HFFc6 (cell line): ENCODE measurements around the gene BUB3. TPM values are rescaled to one million over a fixed set of nuclear protein-coding genes. Genes with fewer than 3 reads are reported as not detected.

ENCODE experiments used
- DNase-seq: peaks from one replicate; pipeline ENCODE4 v3.0.0-alpha.2; 2018
- H3K27ac Mint-ChIP-seq: 2 replicates; pipeline ENCODE4 v1.8.0; 2020; ENCODE audit warnings: mild to moderate bottlenecking, mixed read lengths
- H3K27me3 Mint-ChIP-seq: 2 replicates; pipeline ENCODE4 v1.8.0; 2021; ENCODE audit warnings: mild to moderate bottlenecking, moderate library complexity, mixed read lengths; ENCODE audit not compliant: insufficient read depth
- H3K36me3 Mint-ChIP-seq: 2 replicates; pipeline ENCODE4 v1.8.0; 2021; ENCODE audit warnings: low read depth, mixed read lengths
- H3K4me1 Mint-ChIP-seq: 2 replicates; pipeline ENCODE4 v1.8.0; 2020; ENCODE audit warnings: low read depth, mixed read lengths
- H3K4me3 Mint-ChIP-seq: 2 replicates; pipeline ENCODE4 v1.8.0; 2020; ENCODE audit warnings: mild to moderate bottlenecking, moderate library complexity, mixed read lengths
- H3K9me3 Mint-ChIP-seq: 2 replicates; pipeline ENCODE4 v1.8.0; 2020; ENCODE audit warnings: mild to moderate bottlenecking, mixed read lengths
- total RNA-seq, 6 experiments: library from RNA; stranded (reverse); fragmentation: NEBNext Ultra II Directional; extraction: Animal tissue kit (Norgen Biotek cat#: 25700); gene quantifications; 2 replicates in 1 of 6; 3 replicates in 5 of 6; pipeline ENCODE4 v1.2.3, GENCODE V29; 2021
- TF ChIP-seq, protein P1 (sequence below): fragments of 200-600 bp; sonication (generic); IDR thresholded peaks from 2 replicates; pipeline ENCODE4 v1.5.0; 2021; ENCODE audit warnings: antibody characterized with exemption, mild to moderate bottlenecking

The BUB3 gene
- total RNA-seq, 6 experiments from 2014 or later = 154 to 214 (median 202) TPM

DNA sequence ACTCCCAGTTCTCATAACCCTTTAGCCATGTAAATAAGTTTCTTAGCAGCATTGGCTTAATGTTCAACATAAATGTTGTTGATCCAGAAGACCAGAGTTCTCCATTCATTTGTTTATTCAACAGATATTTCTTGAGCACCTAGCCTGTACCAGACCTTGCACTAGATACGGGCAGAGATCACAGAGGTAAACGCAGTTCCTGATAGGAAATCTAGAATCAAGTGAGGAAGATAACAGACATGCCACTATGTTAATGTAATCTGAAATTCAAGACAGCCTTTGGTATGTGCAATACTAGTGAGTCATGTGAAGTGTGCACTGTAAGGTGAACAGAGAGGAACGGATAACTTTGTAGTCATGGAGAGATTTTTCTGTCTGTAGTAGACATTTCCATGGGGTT, 3.0 kb downstream of the BUB3 start:
- TF ChIP-seq, protein P1, sequence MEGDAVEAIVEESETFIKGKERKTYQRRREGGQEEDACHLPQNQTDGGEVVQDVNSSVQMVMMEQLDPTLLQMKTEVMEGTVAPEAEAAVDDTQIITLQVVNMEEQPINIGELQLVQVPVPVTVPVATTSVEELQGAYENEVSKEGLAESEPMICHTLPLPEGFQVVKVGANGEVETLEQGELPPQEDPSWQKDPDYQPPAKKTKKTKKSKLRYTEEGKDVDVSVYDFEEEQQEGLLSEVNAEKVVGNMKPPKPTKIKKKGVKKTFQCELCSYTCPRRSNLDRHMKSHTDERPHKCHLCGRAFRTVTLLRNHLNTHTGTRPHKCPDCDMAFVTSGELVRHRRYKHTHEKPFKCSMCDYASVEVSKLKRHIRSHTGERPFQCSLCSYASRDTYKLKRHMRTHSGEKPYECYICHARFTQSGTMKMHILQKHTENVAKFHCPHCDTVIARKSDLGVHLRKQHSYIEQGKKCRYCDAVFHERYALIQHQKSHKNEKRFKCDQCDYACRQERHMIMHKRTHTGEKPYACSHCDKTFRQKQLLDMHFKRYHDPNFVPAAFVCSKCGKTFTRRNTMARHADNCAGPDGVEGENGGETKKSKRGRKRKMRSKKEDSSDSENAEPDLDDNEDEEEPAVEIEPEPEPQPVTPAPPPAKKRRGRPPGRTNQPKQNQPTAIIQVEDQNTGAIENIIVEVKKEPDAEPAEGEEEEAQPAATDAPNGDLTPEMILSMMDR = no peak
- H3K36me3 Mint-ChIP-seq = peaks cover 59% of the 10 kb centered on the region
- peak; percentile 53 for DNase-seq
- peaks cover 5% of the 10 kb centered on the region for H3K27me3 Mint-ChIP-seq
- peaks cover 70% of the 10 kb centered on the region for H3K4me1 Mint-ChIP-seq
- H3K27ac Mint-ChIP-seq = peak overlapping the region; percentile 57
- peak overlapping the region; percentile 81 for H3K4me3 Mint-ChIP-seq
- no peaks in the 10 kb centered on the region for H3K9me3 Mint-ChIP-seq

DNA sequence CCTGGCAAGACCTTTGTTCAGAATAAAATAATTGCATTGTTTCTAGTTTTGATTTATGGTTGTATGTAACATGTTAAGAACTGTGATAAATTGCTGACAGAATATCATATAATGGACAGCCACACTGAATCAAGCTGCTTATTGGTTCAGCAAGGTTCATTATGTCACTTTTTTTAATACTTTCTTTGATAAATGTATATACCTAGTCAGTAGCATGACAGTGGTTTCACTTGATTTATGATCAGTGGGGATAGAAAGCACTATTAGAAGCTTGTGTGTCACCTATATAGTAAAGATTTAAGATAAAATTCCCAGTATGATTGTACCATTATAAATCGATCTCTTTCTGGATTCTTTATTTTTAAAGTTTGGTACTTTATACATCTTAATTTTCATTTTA, 4.5 kb downstream of the BUB3 start:
- peak overlapping the region; percentile 6; the same call in 1 of the 2 replicates for H3K27ac Mint-ChIP-seq
- no peaks in the 10 kb centered on the region for H3K9me3 Mint-ChIP-seq
- peaks cover 63% of the 10 kb centered on the region for H3K4me1 Mint-ChIP-seq
- peaks cover 3% of the 10 kb centered on the region; the same call in 1 of the 2 replicates for H3K27me3 Mint-ChIP-seq
- peak overlapping the region; percentile 81 for H3K4me3 Mint-ChIP-seq
- H3K36me3 Mint-ChIP-seq = peaks cover 65% of the 10 kb centered on the region
- TF ChIP-seq, protein P1 = no peak
- DNase-seq = no peak

DNA sequence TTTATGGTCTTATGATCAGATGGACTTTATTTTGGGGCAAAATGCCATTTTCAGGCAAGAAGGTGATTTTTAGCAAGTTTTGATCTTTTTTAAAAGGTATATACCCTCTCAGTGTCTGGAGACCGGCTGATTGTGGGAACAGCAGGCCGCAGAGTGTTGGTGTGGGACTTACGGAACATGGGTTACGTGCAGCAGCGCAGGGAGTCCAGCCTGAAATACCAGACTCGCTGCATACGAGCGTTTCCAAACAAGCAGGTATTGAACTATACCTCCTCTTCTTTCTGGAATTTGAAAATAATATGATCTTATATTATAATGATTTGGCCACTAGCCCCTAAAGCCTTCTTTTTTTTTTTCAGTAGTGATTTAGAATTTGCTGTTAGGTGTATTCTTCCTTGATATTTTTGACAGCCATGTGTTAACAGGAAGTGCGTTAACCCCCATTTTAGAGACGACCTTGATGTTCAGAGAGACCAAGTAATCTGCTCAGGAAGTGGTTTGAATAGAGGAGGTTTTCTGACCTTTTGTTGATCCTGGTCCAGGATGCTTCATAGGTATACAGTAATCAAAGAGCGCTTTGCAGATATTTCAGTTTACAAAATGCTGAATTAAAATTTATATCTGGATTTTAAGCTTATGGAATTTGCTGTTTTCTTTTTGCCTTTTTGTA, 6.2 kb downstream of the BUB3 start:
- TF ChIP-seq, protein P1 = no peak
- Mint-ChIP-seq H3K27ac (no peak overlapping the region), H3K27me3 (no peaks in the 10 kb centered on the region), H3K4me3 (no peak overlapping the region), H3K36me3 (peaks cover 73% of the 10 kb centered on the region), H3K4me1 (peaks cover 58% of the 10 kb centered on the region), H3K9me3 (no peaks in the 10 kb centered on the region)
- no peak for DNase-seq

DNA sequence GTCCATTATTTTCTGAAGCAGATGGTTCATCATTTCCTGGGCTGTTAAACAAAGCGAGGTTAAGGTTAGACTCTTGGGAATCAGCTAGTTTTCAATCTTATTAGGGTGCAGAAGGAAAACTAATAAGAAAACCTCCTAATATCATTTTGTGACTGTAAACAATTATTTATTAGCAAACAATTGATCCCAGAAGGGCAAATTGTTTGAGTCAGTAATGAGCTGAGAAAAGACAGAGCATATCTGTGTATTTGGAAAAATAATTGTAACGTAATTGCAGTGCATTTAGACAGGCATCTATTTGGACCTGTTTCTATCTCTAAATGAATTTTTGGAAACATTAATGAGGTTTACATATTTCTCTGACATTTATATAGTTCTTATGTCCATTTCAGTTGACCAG, 10.1 kb downstream of the BUB3 start:
- TF ChIP-seq, protein P1 = no peak
- DNase-seq = no peak
- Mint-ChIP-seq H3K36me3 (peaks cover 66% of the 10 kb centered on the region), H3K4me3 (no peak overlapping the region), H3K27me3 (no peaks in the 10 kb centered on the region), H3K4me1 (peaks cover 21% of the 10 kb centered on the region), H3K27ac (no peak overlapping the region), H3K9me3 (no peaks in the 10 kb centered on the region)

DNA sequence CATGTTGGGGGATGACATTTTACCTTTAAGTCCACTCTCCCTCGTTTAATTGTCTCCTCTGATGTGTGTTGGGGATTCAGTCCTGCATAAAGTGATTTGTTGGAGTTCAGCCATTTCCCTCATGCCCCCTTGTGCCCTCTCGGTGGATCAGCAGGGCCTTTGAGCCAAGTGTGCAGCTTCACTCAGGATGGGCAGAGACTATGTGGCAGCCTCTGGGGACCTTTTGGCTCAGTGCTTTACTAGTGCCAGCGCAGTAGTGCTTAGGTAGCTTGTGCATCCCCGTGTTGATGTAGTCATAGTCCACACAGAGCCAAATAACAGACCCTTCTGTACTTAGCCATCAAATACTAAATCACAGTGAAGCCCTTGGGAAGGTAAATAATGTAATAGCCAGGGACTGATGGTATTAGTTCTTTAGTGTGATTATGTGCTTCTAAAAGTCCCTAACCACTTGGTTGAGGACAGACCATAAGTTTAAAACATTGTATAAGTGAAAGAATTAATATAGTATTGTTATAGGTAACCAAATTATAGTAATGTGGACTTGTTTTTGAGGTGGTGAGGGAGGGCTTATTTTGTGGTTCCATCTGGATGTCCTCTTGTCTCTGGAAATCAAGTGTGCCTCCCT, 11.4 kb downstream of the BUB3 start:
- Mint-ChIP-seq H3K27ac (no peak overlapping the region), H3K9me3 (no peaks in the 10 kb centered on the region), H3K27me3 (no peaks in the 10 kb centered on the region), H3K36me3 (peaks cover 64% of the 10 kb centered on the region), H3K4me3 (no peak overlapping the region), H3K4me1 (peaks cover 9% of the 10 kb centered on the region; the same call in 1 of the 2 replicates)
- TF ChIP-seq, protein P1 = peak; percentile 35; the same call in 1 of the 2 replicates
- no peak for DNase-seq
